Activated CD8-positive, alpha-beta memory T cell treated with anti-CD3 and anti-CD28 coated beads, Interleukin-2, amount 50 U/mL, for 48 hours (primary cell): ENCODE measurements around the gene ARHGAP45.
A peak's percentile ranks its signal among the peaks of the same experiment; 100 is the strongest.

Experiments used
- DNase-seq: peaks from one replicate; pipeline ENCODE4 v3.0.0-alpha.2; 2020

Gene ARHGAP45

GRCh38 chr19:1054102-1055027, 12.6 kb upstream of the ARHGAP45 start:
- no peak for DNase-seq

DNA sequence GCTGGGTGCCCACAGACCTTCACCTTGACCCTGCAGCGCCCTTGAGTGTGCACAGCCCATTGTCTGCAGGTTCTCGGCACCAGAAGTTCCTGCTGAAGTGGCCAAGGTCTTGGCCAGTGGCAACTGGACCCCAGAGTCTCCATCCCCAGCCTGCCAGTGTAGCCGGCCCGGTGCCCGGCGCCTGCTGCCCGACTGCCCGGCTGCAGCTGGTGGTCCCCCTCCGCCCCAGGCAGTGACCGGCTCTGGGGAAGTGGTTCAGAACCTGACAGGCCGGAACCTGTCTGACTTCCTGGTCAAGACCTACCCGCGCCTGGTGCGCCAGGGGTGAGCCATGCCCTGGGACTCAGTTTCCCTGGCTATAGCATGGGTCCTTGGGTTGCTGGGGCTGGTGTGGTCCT, 11.9 kb upstream of the ARHGAP45 start:
- no peak for DNase-seq

- DNase-seq: no peak
These were observed 10.9 kb upstream of the ARHGAP45 start for GRCh38 chr19:1055886-1056620.

DNA sequence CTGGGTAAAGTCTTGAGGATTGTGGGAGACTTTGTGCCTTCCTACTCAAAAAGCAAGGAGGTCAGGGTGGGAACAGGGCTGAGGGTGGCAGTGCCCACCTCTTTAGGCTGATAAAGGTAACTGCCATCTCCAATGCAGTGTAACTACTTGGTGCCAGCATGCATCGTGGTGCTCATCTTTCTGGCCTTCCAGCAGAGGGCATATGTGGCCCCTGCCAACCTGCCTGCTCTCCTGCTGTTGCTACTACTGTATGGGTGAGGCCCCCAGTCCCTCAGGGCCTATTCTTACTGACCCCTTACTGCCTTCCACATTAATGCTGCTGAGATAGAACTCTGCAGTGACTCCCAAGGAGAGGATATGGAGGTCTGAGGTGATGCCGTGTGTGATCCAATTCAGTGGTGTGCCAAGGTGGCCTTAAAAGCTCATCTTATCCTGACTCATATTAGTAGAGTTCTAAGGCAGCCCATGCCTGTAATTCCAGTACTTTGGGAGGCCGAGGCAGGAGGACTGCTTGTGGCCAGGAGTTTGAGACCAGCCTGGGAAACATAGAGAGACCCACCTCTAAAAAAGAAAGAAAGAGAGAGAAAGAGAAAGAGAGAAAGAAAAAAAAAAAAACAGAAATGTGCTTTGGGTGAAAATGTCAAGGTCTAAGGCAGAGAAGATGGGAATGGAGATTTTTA, 9.7 kb upstream of the ARHGAP45 start:
- no peak for DNase-seq

DNA sequence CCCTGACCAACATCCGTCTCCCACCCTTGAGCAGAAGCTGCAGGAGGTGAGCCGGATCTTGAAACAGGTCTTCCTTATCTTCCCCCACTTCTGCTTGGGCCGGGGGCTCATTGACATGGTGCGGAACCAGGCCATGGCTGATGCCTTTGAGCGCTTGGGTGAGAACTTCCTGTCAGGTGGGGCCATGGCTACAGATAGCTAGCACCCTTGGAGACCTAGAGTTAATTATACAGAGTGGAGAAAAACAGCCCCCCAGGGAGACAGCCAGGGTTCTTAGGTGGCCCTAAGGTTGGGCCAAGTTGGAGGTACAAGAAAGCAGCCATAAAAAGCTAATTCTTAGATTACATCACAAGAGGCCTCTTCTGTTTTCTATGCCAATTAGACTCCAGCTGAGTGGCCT, 8.9 kb upstream of the ARHGAP45 start:
- no peak for DNase-seq

DNA sequence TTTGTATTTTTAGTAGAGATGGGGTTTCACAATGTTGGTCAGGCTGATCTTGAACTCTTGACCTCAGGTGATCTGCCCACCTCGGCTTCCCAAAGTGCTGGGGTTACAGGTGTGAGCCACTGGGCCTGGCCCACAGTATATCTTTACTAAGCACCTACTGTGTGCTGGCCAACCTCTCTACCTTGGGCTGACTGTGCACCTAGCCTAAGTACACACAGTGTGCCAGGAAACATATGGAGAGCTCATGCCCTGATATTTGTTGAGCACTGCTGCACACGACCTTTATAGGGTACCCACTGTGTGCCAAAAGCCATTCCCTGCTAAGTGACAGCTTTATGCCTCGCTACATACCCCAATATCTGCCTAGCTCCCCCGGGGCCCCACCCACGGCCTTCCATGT, 6.3 kb upstream of the ARHGAP45 start:
- no peak for DNase-seq

GRCh38 chr19:1061987-1062386, 5.0 kb upstream of the ARHGAP45 start:
- DNase-seq: no peak

GRCh38 chr19:1062387-1063029, 4.5 kb upstream of the ARHGAP45 start:
- DNase-seq: peak; percentile 62

DNA sequence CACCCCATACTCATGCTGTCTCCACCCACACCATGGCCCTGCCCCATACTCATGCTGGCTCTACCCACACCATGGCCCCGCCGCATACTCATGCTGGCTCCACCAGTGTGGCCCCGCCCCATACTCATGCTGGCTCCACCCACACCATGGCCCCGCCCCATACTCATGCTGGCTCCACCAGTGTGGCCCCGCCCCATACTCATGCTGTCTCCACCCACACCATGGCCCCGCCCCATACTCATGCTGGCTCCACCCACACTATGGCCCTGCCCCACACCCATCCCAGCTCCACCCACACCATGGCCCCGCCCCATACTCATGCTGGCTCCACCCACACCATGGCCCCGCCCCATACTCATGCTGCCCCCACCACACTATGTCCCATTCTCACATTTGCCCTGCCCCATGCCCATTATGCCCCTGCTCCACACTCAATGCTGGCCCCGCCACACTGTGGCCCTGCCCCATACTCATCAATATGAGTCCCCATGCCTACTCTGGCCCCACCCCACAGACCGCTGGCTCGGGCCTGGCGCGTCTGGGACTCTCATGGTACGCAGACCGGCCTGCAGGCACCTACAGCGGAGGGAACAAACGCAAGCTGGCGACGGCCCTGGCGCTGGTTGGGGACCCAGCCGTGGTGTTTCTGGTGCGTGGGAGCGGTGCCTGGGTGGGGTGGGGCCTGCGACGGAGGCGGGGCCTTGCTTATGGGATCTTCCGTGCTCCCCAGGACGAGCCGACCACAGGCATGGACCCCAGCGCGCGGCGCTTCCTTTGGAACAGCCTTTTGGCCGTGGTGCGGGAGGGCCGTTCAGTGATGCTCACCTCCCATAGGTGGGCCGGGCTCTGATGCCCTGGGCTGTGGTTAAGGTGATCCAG, 3.7 kb upstream of the ARHGAP45 start:
- DNase-seq: peak; percentile 84

DNA sequence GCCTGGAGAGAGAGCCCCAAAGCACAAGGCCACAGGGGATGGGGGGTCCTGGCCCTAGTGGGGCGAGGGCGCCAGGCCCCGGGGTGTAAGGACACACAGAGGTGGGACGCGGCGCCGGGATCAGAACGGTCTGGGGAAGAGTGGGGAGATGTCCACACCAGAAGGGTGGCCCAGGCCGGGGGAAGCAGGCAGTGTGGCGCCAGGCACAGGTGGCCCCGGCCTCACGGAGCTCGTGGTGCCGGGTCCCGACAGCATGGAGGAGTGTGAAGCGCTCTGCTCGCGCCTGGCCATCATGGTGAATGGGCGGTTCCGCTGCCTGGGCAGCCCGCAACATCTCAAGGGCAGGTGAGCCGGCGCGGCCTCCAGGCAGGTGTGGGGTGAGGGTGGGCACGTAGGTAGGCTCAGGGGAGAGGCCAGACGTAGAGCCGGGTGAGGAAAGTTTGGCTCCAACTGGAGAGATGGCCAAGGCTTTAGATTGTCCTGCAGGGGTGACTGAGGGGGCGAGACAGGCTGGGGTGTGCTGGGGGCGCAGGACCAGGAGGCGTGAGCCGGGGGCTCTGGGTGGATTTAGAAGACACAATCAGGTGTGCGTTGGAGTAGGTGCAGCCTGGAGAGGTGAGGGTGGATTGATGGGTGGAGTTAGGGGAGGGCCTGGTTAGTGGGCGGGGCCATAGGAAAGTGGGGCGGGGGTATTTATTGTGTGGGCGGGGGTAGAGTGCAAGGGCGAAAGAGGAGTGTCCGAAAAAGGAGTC, 2.9 kb upstream of the ARHGAP45 start:
- no peak for DNase-seq

- DNase-seq: peak; percentile 87
These were observed 2.0 kb upstream of the ARHGAP45 start for GRCh38 chr19:1064661-1065605.

- DNase-seq: no peak
These were observed 1.3 kb upstream of the ARHGAP45 start for GRCh38 chr19:1065606-1066109.

GRCh38 chr19:1066251-1066747, 668 bp upstream of the ARHGAP45 start:
- no peak for DNase-seq

DNA sequence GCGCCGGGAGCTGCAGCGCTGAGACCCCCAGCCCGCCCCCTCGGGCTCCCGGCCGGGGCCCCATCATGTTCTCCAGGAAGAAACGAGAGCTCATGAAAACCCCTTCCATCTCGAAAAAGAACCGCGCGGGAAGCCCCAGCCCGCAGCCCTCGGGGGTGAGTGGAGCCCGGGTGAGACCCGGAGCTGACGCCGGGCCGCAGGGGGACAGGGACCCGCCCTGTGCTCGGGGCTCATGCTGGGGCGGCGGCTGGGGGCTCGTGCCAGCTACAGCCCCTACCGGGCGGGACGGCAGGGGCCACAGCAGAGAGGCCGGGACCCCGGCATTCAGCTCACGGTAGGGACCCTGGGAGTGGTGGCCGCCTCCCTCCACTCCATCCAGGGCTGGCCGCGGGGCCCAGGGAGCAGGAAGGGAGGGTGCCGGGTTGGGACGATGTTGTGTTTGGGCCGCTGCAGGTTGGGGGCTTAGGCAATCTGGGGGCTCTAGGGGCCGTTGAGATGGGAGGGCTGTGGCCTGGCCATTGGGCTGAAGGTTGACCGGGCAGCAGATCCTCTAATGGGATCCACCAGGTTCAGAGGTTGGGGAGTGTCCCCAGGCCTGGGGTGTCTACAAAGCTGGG, 482 bp downstream of the ARHGAP45 start:
- DNase-seq: no peak

DNA sequence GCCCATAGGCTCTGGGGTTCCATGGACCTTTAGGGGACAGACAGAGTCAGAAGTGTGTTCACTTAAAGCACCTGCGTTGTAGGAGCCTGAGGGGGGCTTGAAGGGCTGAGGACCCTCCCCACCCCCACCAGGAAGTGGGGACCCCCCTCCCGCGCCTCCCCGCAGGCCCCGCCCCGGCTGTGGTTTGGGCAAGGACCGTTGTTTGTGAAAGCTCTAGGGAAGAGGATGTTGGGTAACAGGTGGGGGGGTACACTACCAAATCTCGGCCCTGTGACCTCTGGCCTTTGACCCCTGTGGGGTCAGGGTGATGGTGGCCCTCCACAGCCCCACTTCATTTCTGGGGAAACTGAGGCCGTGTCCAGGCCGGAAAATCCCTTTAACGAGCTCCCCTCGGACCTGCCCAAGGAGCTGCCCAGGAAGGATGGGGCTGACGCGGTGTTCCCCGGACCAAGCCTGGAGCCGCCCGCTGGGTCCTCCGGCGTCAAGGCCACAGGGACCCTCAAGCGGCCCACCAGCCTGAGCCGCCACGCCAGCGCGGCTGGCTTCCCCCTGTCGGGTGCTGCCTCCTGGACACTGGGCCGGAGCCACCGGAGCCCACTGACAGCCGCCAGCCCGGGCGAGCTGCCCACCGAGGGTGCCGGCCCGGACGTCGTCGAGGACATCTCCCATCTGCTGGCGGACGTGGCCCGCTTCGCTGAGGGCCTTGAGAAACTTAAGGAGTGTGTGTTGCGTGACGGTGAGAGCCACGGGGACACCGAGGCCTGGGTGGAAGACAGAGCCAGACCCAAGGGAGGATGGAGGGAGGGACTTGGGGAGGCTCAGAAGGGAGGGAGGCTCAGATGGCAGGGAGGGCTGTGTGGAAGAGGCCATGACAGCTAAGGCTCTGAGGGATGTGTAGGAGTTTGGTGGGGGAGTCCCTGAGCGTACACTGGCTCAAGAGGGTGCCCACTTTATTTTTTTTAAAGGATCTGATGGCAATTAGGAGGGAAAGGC, 1.3 kb downstream of the ARHGAP45 start:
- no peak for DNase-seq

- DNase-seq: no peak
These were observed 2.2 kb downstream of the ARHGAP45 start for GRCh38 chr19:1069009-1069779.

DNA sequence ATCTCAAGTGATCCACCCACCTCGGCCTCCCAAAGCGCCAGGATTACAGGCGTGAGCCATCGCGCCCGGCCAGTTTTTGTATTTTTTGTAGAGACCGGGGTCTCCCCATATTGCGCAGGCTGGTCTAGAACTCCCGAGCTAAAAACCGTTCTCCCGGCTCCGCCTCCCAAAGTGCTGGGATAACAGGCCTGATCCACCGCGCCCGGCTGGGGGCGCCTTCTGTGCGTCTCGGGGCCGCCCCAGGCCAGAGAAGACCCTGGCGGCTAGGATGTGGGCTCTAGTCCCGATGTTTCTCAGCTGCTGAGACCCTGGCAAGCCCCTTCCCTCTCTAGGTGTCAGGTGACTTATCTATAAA, 3.6 kb downstream of the ARHGAP45 start:
- DNase-seq: no peak
